PC-3 (cell line): Measurements from ENCODE around the gene NIF3L1. TPM values are rescaled to one million over a fixed set of nuclear protein-coding genes. Genes with fewer than 3 reads are reported as not detected.

ENCODE experiments used
- ATAC-seq: fragments of 200-7000 bp; cut with Tn5 transposase; 2 replicates; pipeline ENCODE4 v1.9.1; 2020; ENCODE audit warnings: mild to moderate bottlenecking, moderate library complexity
- BruUV-seq: library from RNA; stranded (reverse); fragments of 400-500 nt; replicated peaks from 2 replicates; lab custom pipeline; 2021; lab: Mats Ljungman, UMichigan
- CTCF ChIA-PET: fragments of 300-600 bp; sonication (Branson Sonifier 250); formaldehyde crosslinking; loops from one replicate; lab custom pipeline; 2022; ENCODE audit warnings: antibody characterized with exemption; lab: Charles Lee
- POLR2A ChIA-PET: fragments of 300-600 bp; sonication (Branson Sonifier 250); formaldehyde crosslinking; loops from one replicate; lab custom pipeline; 2022; ENCODE audit warnings: antibody characterized with exemption; ENCODE audit not compliant: unreplicated experiment; lab: Charles Lee
- DNase-seq: peaks from one replicate; pipeline ENCODE4 v3.0.0-alpha.2; 2015
- H2AFZ ChIP-seq: fragments of 300-600 bp; sonication (generic); 2 replicates; pipeline ENCODE4 v1.6.0; 2016; ENCODE audit warnings: antibody characterized with exemption, low read length
- H3F3A ChIP-seq: fragments of 300-600 bp; sonication (generic); one replicate; pipeline ENCODE4 v1.6.0; 2017; ENCODE audit warnings: antibody characterized with exemption, low read length, control low read depth, mild to moderate bottlenecking; ENCODE audit not compliant: unreplicated experiment
- H3K27ac ChIP-seq: fragments of 300-600 bp; sonication (generic); 2 replicates; pipeline ENCODE4 v1.5.1; 2016; ENCODE audit warnings: mild to moderate bottlenecking, low read length
- H3K27me3 ChIP-seq: fragments of 300-600 bp; sonication (generic); 2 replicates; pipeline ENCODE4 v1.6.1; 2016; ENCODE audit warnings: low read length, mixed read lengths
- H3K36me3 ChIP-seq: fragments of 300-600 bp; sonication (generic); 2 replicates; pipeline ENCODE4 v1.6.1; 2016; ENCODE audit warnings: low read depth, mixed run types, low read length, mixed read lengths
- H3K4me1 ChIP-seq: fragments of 300-600 bp; sonication (generic); 2 replicates; pipeline ENCODE4 v1.5.1; 2016; ENCODE audit warnings: low read length; ENCODE audit not compliant: insufficient read depth
- H3K4me2 ChIP-seq: fragments of 300-600 bp; sonication (generic); 2 replicates; pipeline ENCODE4 v1.6.0; 2016; ENCODE audit warnings: low read length
- H3K4me3 ChIP-seq: fragments of 300-600 bp; sonication (generic); 2 replicates; pipeline ENCODE4 v1.5.1; 2016; ENCODE audit warnings: mild to moderate bottlenecking, low read length, mixed read lengths
- H3K79me2 ChIP-seq: fragments of 300-600 bp; sonication (generic); 2 replicates; pipeline ENCODE4 v1.6.1; 2017; ENCODE audit warnings: low read length, mixed read lengths
- H3K9ac ChIP-seq: fragments of 300-600 bp; sonication (generic); 2 replicates; pipeline ENCODE4 v1.6.0; 2016; ENCODE audit warnings: mild to moderate bottlenecking, low read length
- H3K9me2 ChIP-seq: fragments of 300-600 bp; sonication (generic); replicated peaks from 2 replicates; pipeline ENCODE4 v1.6.1; 2016; ENCODE audit warnings: mixed run types, low read length, mixed read lengths
- H3K9me3 ChIP-seq: fragments of 300-600 bp; sonication (generic); 2 replicates; pipeline ENCODE4 v1.6.1; 2016; ENCODE audit warnings: low read length, mixed read lengths
- H4K20me1 ChIP-seq: fragments of 300-600 bp; sonication (generic); 2 replicates; pipeline ENCODE4 v1.6.1; 2016; ENCODE audit warnings: low read length, mixed read lengths
- CTCF ChIP-seq: fragments of 300-600 bp; sonication (generic); conservative IDR thresholded peaks from 2 replicates; pipeline ENCODE4 v1.5.1; 2017; ENCODE audit warnings: antibody characterized with exemption, low read depth, mild to moderate bottlenecking, low read length
- EZH2 ChIP-seq: fragments of 300-600 bp; sonication (generic); IDR thresholded peaks from one replicate; pipeline ENCODE4 v1.6.1; 2017; ENCODE audit warnings: antibody characterized with exemption, mild to moderate bottlenecking, low read length; ENCODE audit not compliant: unreplicated experiment
- EZH2phosphoT487 ChIP-seq: fragments of 300-600 bp; sonication (generic); IDR thresholded peaks from 2 replicates; pipeline ENCODE4 v1.6.1; 2018; ENCODE audit warnings: mild to moderate bottlenecking, antibody characterized with exemption, low read length, borderline replicate concordance
- intact Hi-C: fragments of 100-400 bp; cut with micrococcal nuclease; formaldehyde crosslinking; loops from 2 replicates; pipeline ENCODE4 v1.9.0; 2023
- total RNA-seq: library from RNA; depleted of rRNA; stranded (reverse); fragments of >200 nt; gene quantifications from 2 replicates; pipeline ENCODE4 v1.2.3, GENCODE V29; 2014

The NIF3L1 gene
- total RNA-seq, 1 experiment from 2014 or later: 81.5 TPM

GRCh38 chr2:200843993-200844948 lies 44.9 kb upstream of the NIF3L1 start:
- no peak for TF ChIP-seq EZH2phosphoT487
- intact Hi-C loops: no loop called here
- ATAC-seq: no peak
- CTCF ChIA-PET: no interaction called here
- Histone ChIP-seq H4K20me1 (no peaks in the 10 kb centered on the region), H3K9me2 (no peaks in the 10 kb centered on the region), H3K4me2 (no peak overlapping the region), H3K79me2 (no peaks in the 10 kb centered on the region), H3K27me3 (no peaks in the 10 kb centered on the region), H2AFZ (no peak overlapping the region), H3K4me3 (no peak overlapping the region), H3K9ac (no peak overlapping the region), H3F3A (no peaks in the 10 kb centered on the region), H3K9me3 (no peaks in the 10 kb centered on the region), H3K36me3 (no peaks in the 10 kb centered on the region), H3K4me1 (no peaks in the 10 kb centered on the region), H3K27ac (no peak overlapping the region)
- POLR2A ChIA-PET: no interaction called here
- no peak for DNase-seq
- BruUV-seq: no TSS peak

GRCh38 chr2:200845194-200845593 lies 44.0 kb upstream of the NIF3L1 start:
- no peak overlapping the region for H2AFZ ChIP-seq
- H3K4me2 ChIP-seq: no peak overlapping the region
- no TSS peak for BruUV-seq
- H4K20me1 ChIP-seq: no peaks in the 10 kb centered on the region
- H3F3A ChIP-seq: no peaks in the 10 kb centered on the region
- ChIA-PET CTCF (no interaction called here), POLR2A (interaction anchor here (0.5 kb wide), 1 partner anchor 110 kb away, joined by 3 read pairs; no protein-coding TSS in a partner anchor)
- no peak for ATAC-seq
- H3K36me3 ChIP-seq: no peaks in the 10 kb centered on the region
- no peaks in the 10 kb centered on the region for H3K27me3 ChIP-seq
- no peak overlapping the region for H3K4me3 ChIP-seq
- intact Hi-C loops: no loop called here
- H3K9me2 ChIP-seq: no peaks in the 10 kb centered on the region
- H3K79me2 ChIP-seq: no peaks in the 10 kb centered on the region
- H3K9ac ChIP-seq: no peak overlapping the region
- H3K27ac ChIP-seq: no peak overlapping the region
- no peaks in the 10 kb centered on the region for H3K4me1 ChIP-seq
- DNase-seq: no peak
- no peaks in the 10 kb centered on the region for H3K9me3 ChIP-seq
- TF ChIP-seq EZH2phosphoT487 (no peak), EZH2 (no peak), CTCF (no peak)

GRCh38 chr2:200845669-200846325 lies 43.4 kb upstream of the NIF3L1 start:
- H3K4me2 ChIP-seq: no peak overlapping the region
- no peak overlapping the region for H3K9ac ChIP-seq
- no peaks in the 10 kb centered on the region for H4K20me1 ChIP-seq
- H3K9me2 ChIP-seq: no peaks in the 10 kb centered on the region
- TF ChIP-seq CTCF (no peak), EZH2phosphoT487 (no peak), EZH2 (no peak)
- ATAC-seq (no peak), DNase-seq (no peak)
- no peaks in the 10 kb centered on the region for H3K9me3 ChIP-seq
- no peaks in the 10 kb centered on the region for H3K36me3 ChIP-seq
- POLR2A ChIA-PET: no interaction called here
- CTCF ChIA-PET: no interaction called here
- H3K27me3 ChIP-seq: no peaks in the 10 kb centered on the region
- H3K27ac ChIP-seq: no peak overlapping the region
- no peaks in the 10 kb centered on the region for H3K4me1 ChIP-seq
- no peak overlapping the region for H3K4me3 ChIP-seq
- H3K79me2 ChIP-seq: no peaks in the 10 kb centered on the region
- no TSS peak for BruUV-seq
- intact Hi-C loops: no loop called here
- no peak overlapping the region for H2AFZ ChIP-seq
- H3F3A ChIP-seq: no peaks in the 10 kb centered on the region
